ENCODE measurements around the gene NMNAT2. TPM values are rescaled to one million over a fixed set of nuclear protein-coding genes. Genes with fewer than 3 reads are reported as not detected.

NMNAT2 gene
- total RNA-seq, 1 experiment from 2014 or later = 4.7 TPM

DNA sequence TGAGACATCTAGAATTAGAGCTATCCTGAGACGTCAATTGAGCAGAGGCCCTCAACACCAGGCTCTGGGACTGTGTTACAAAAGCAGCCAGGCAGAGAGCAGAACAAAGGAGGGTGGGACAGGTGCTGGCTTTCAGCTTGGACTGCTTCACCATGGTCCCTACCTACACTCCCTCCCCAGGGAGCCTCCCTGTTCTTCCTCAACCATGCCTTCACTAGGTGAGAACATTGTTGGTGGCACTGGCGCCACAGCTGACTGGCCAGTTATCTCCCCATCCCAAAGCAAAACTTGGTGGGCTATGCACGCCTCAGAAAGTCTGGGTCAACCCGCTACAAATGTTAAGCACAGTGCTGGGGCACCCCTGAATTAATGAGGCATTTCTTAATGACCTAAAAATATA is 87.8 kb downstream of the NMNAT2 start:
- Mint-ChIP-seq H3K27ac (ENCODE audit: low read depth, unreplicated experiment) (no peak overlapping the region), H3K9me3 (ENCODE audit: unreplicated experiment) (no peaks in the 10 kb centered on the region), H3K4me1 (ENCODE audit: insufficient read depth, unreplicated experiment) (no peaks in the 10 kb centered on the region), H3K4me3 (ENCODE audit: unreplicated experiment) (no peak overlapping the region), H3K36me3 (ENCODE audit: insufficient read depth, unreplicated experiment) (no peaks in the 10 kb centered on the region), H3K27me3 (ENCODE audit: insufficient read depth, unreplicated experiment) (peaks cover 33% of the 10 kb centered on the region)
- TF ChIP-seq, protein P1, sequence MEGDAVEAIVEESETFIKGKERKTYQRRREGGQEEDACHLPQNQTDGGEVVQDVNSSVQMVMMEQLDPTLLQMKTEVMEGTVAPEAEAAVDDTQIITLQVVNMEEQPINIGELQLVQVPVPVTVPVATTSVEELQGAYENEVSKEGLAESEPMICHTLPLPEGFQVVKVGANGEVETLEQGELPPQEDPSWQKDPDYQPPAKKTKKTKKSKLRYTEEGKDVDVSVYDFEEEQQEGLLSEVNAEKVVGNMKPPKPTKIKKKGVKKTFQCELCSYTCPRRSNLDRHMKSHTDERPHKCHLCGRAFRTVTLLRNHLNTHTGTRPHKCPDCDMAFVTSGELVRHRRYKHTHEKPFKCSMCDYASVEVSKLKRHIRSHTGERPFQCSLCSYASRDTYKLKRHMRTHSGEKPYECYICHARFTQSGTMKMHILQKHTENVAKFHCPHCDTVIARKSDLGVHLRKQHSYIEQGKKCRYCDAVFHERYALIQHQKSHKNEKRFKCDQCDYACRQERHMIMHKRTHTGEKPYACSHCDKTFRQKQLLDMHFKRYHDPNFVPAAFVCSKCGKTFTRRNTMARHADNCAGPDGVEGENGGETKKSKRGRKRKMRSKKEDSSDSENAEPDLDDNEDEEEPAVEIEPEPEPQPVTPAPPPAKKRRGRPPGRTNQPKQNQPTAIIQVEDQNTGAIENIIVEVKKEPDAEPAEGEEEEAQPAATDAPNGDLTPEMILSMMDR (IDR thresholded peaks at IDR 0.05; ENCODE audit: unreplicated experiment) = no peak
- no TSS peak for BruUV-seq (replicated peaks)
- intact Hi-C loops (cut with micrococcal nuclease) = no loop called here
- ChIA-PET POLR2A (no interaction called here), CTCF (interaction anchor here (0.6 to 2.6 kb wide), 5 partner anchors 10 to 214 kb away, joined by 3 to 17 read pairs (median 3); no protein-coding TSS in a partner anchor)
- DNase-seq (ENCODE audit: unreplicated experiment) = no peak

DNA sequence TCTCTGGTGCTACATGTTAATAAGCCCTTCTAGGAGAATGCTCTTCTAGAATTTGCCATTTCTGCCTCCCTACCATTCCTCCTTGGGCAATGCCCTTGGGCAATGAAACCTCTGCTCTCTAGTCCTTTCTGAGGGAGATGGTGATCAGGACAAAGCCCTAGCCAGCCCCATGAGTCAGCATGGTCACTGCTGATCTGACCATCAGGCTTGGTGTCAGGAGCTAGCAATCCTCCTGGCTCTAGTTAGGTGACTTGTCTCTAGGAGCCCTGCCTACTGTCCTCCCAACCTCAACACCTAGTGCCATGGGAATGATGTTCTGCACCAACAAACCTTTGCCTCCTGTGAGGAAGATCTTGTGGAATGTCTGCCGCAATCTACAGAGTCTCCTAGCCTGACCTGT is 89.8 kb downstream of the NMNAT2 start:
- DNase-seq (ENCODE audit: unreplicated experiment) = no peak
- intact Hi-C loops (cut with micrococcal nuclease) = no loop called here
- no peaks in the 10 kb centered on the region for H3K4me1 Mint-ChIP-seq (ENCODE audit: insufficient read depth, unreplicated experiment)
- H3K9me3 Mint-ChIP-seq (ENCODE audit: unreplicated experiment) = no peaks in the 10 kb centered on the region
- TF ChIP-seq, protein P1 (IDR thresholded peaks at IDR 0.05; ENCODE audit: unreplicated experiment) = no peak
- H3K36me3 Mint-ChIP-seq (ENCODE audit: insufficient read depth, unreplicated experiment) = no peaks in the 10 kb centered on the region
- no TSS peak for BruUV-seq (replicated peaks)
- no peak overlapping the region for H3K4me3 Mint-ChIP-seq (ENCODE audit: unreplicated experiment)
- peaks cover 33% of the 10 kb centered on the region for H3K27me3 Mint-ChIP-seq (ENCODE audit: insufficient read depth, unreplicated experiment)
- ChIA-PET CTCF (interaction anchor here (1.2 to 2.6 kb wide), 3 partner anchors 10 to 14 kb away, joined by 3 to 17 read pairs (median 4); no protein-coding TSS in a partner anchor), POLR2A (no interaction called here)
- no peak overlapping the region for H3K27ac Mint-ChIP-seq (ENCODE audit: low read depth, unreplicated experiment)

DNA sequence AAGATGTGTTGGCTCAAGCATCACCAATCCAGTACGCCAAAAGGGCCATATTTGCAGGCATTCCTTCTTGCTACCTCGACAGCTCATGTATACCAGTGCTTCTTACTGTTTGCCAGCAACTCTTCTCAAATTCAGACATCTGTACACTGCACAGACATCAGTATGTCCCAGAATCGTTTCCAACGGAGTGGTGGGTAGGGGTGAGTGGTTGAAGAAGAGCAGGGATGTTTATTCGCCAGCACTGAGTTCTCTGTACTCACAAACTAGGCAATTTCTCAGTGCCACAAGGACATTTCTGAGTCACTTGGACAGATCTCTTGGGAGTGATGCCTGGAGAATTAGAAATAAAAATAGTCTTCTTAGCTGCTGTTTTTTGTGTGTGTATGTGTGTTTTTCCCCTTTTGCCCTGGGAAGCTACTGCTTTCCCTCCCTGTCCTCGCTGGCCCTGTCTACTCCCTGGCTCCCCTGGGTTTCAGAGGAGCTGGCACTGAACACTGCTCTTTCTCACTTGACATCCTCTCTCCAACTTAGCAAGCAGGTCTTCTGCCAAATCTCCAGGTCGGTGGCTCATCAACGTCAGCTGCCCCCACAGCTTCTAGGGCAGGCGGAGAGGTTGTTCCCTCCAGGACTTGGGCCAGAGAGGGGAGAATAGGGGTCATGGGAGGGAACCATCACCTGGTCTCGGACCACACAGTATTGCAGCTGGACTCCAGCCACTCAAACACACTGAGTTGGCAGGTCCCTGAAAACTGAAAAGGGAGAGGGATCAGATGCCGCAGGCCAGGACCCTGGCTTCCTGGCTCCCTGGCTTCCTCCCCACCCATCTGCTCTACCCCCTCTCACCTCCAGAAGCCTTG is 90.5 kb downstream of the NMNAT2 start:
- Mint-ChIP-seq H3K27me3 (ENCODE audit: insufficient read depth, unreplicated experiment) (peaks cover 33% of the 10 kb centered on the region), H3K4me1 (ENCODE audit: insufficient read depth, unreplicated experiment) (no peaks in the 10 kb centered on the region), H3K9me3 (ENCODE audit: unreplicated experiment) (no peaks in the 10 kb centered on the region), H3K27ac (ENCODE audit: low read depth, unreplicated experiment) (no peak overlapping the region), H3K4me3 (ENCODE audit: unreplicated experiment) (no peak overlapping the region), H3K36me3 (ENCODE audit: insufficient read depth, unreplicated experiment) (no peaks in the 10 kb centered on the region)
- no TSS peak for BruUV-seq (replicated peaks)
- ChIA-PET POLR2A (no interaction called here), CTCF (interaction anchor here (0.9 to 2.6 kb wide), 5 partner anchors 9 to 46 kb away, joined by 3 to 17 read pairs (median 4); no protein-coding TSS in a partner anchor)
- intact Hi-C loops (cut with micrococcal nuclease) = no loop called here
- no peak for DNase-seq (ENCODE audit: unreplicated experiment)
- TF ChIP-seq, protein P1 (IDR thresholded peaks at IDR 0.05; ENCODE audit: unreplicated experiment) = no peak

DNA sequence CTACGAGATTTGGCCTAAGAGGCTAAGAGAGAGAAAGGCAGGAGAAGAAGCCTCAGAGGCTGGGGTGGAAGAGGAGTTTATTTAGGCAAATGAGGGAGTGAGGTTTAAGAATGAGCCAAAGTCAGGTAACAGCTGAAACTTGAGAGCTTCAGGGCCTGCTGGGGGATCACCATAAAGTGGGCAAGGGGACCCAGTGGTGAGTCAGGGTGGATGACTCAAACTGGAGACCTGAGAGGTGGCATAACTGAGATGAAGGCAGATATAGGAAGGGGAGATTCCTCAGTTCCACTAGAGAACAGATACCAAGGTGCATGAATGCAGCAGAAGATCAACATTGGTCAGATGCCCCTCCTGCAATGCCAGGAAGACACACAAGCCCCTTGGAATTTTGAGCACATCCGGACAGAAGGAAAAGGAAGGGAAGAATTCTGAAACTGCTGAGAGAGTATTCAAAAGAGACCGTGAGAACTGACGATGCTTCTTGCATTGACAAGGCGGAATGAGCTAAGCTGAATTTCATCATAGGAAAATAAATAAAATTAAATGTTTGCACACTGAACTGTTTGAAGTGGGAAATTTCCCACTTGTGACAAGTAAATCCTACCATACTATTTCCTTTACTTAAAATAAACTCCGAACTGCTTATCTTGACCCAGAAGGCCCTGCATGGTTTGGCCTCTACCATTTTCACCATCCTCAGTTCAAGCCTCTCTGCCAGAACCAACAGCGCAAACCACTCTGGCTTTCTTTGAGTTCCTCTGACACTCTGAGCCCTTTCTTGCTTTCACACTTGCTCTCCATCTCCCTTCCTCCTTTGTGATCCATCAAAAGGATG is 94.1 kb downstream of the NMNAT2 start:
- BruUV-seq (replicated peaks) = no TSS peak
- H3K27me3 Mint-ChIP-seq (ENCODE audit: insufficient read depth, unreplicated experiment) = peaks cover 13% of the 10 kb centered on the region
- ChIA-PET POLR2A (interaction anchor here (1.2 kb wide), 1 partner anchor 148 kb away, joined by 5 read pairs; the partner anchor contains the start of gene SMG7), CTCF (interaction anchor here (0.5 to 12.3 kb wide), 3 partner anchors 44 to 361 kb away, joined by 3 to 253 read pairs (median 3); no protein-coding TSS in a partner anchor)
- H3K27ac Mint-ChIP-seq (ENCODE audit: low read depth, unreplicated experiment) = no peak overlapping the region
- no peak for DNase-seq (ENCODE audit: unreplicated experiment)
- peaks cover 7% of the 10 kb centered on the region for H3K4me1 Mint-ChIP-seq (ENCODE audit: insufficient read depth, unreplicated experiment)
- TF ChIP-seq, protein P1 (IDR thresholded peaks at IDR 0.05; ENCODE audit: unreplicated experiment) = no peak
- H3K9me3 Mint-ChIP-seq (ENCODE audit: unreplicated experiment) = no peaks in the 10 kb centered on the region
- H3K36me3 Mint-ChIP-seq (ENCODE audit: insufficient read depth, unreplicated experiment) = no peaks in the 10 kb centered on the region
- H3K4me3 Mint-ChIP-seq (ENCODE audit: unreplicated experiment) = no peak overlapping the region
- intact Hi-C loops (cut with micrococcal nuclease) = no loop called here

Measured in MCF 10A (cell line).